GM12875 (cell line): ENCODE measurements around the gene CDH13.

Source experiments
- H3K4me3 ChIP-seq: one replicate; pipeline ENCODE4 v1.5.1; 2011; ENCODE audit warnings: low read depth, low read length, control low read depth
- CTCF ChIP-seq: IDR thresholded peaks from 2 replicates; pipeline ENCODE4 v1.5.1; 2011; ENCODE audit warnings: low read depth, mild to moderate bottlenecking, control low read depth, inconsistent platforms, low read length, moderate library complexity, borderline replicate concordance; ENCODE audit not compliant: insufficient read depth

CDH13 gene

GRCh38 chr16:82649766-82650165 lies 23.0 kb downstream of the CDH13 start:
- TF ChIP-seq CTCF = no peak

GRCh38 chr16:82650804-82651203 lies 24.0 kb downstream of the CDH13 start:
- TF ChIP-seq CTCF = no peak
- no peak overlapping the region for H3K4me3 ChIP-seq

More at GRCh38 chr16:82649766-82650165, 23.0 kb downstream of the CDH13 start:
- H3K4me3 ChIP-seq = no peak overlapping the region

- TF ChIP-seq CTCF = no peak
- H3K4me3 ChIP-seq = no peak overlapping the region
These were observed 25.3 kb downstream of the CDH13 start for GRCh38 chr16:82651921-82652601.

GRCh38 chr16:82652826-82653225 lies 26.1 kb downstream of the CDH13 start:
- TF ChIP-seq CTCF = no peak
- no peak overlapping the region for H3K4me3 ChIP-seq

GRCh38 chr16:82653550-82654511 lies 27.1 kb downstream of the CDH13 start:
- H3K4me3 ChIP-seq = no peak overlapping the region
- TF ChIP-seq CTCF = no peak

GRCh38 chr16:82655072-82655714 lies 28.4 kb downstream of the CDH13 start:
- H3K4me3 ChIP-seq = no peak overlapping the region
- TF ChIP-seq CTCF = no peak
